ENCODE measurements around the gene ANKH.

DNA sequence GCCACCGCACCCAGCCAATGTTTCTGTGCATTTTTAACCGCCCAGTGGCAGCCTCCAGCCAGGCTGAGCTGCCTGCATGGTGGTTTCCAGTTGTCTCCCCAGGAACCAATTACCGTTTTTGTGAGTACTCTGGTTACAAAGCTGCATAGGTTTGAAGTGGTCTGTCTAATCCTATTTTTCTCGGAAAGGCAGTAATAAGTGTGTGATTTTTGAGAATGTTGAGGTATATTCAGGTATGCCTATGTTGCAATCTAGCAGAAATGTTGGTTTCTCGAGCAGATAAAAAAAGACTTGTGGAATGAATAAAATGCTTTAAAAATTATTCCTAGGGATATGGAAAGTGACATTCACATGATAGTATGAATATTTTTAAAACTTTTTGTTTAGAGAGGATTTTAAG is 41.5 kb upstream of the ANKH start:
- TF ChIP-seq, protein P1, sequence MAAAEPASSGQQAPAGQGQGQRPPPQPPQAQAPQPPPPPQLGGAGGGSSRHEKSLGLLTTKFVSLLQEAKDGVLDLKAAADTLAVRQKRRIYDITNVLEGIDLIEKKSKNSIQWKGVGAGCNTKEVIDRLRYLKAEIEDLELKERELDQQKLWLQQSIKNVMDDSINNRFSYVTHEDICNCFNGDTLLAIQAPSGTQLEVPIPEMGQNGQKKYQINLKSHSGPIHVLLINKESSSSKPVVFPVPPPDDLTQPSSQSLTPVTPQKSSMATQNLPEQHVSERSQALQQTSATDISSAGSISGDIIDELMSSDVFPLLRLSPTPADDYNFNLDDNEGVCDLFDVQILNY (CRISPR knock-in tag; IDR thresholded peaks at IDR 0.05) = no peak
- TF ChIP-seq, protein P2, sequence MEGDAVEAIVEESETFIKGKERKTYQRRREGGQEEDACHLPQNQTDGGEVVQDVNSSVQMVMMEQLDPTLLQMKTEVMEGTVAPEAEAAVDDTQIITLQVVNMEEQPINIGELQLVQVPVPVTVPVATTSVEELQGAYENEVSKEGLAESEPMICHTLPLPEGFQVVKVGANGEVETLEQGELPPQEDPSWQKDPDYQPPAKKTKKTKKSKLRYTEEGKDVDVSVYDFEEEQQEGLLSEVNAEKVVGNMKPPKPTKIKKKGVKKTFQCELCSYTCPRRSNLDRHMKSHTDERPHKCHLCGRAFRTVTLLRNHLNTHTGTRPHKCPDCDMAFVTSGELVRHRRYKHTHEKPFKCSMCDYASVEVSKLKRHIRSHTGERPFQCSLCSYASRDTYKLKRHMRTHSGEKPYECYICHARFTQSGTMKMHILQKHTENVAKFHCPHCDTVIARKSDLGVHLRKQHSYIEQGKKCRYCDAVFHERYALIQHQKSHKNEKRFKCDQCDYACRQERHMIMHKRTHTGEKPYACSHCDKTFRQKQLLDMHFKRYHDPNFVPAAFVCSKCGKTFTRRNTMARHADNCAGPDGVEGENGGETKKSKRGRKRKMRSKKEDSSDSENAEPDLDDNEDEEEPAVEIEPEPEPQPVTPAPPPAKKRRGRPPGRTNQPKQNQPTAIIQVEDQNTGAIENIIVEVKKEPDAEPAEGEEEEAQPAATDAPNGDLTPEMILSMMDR (IDR thresholded peaks at IDR 0.05) = no peak
- no peak for TF ChIP-seq ZNF317 (CRISPR knock-in tag; IDR thresholded peaks at IDR 0.05; ENCODE audit: borderline replicate concordance, low read depth)
